ENCODE results near the gene PSMF1.

DNA sequence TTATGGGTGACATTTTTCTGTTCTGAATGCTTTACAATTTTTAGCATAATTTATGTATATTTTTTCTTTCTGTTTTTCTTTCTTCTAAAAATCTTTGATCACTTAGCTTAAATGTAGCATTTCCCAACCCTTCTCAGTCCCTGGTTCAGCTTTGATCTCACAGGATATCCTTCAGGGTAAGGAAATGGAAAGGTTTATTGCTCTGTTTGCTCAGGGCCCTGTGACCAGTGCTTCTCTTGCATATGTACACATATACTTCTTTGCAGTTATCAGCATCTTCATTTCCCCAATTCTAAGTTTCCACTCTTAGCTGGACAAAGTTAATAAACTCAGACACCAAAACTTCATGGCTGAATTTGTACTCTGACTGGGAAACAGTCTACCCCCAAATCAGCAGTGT is 35.8 kb downstream of the PSMF1 start:
- no peak for TF ChIP-seq POLR2AphosphoS5 (IDR thresholded peaks at IDR 0.05)
- TF ChIP-seq, protein P1, sequence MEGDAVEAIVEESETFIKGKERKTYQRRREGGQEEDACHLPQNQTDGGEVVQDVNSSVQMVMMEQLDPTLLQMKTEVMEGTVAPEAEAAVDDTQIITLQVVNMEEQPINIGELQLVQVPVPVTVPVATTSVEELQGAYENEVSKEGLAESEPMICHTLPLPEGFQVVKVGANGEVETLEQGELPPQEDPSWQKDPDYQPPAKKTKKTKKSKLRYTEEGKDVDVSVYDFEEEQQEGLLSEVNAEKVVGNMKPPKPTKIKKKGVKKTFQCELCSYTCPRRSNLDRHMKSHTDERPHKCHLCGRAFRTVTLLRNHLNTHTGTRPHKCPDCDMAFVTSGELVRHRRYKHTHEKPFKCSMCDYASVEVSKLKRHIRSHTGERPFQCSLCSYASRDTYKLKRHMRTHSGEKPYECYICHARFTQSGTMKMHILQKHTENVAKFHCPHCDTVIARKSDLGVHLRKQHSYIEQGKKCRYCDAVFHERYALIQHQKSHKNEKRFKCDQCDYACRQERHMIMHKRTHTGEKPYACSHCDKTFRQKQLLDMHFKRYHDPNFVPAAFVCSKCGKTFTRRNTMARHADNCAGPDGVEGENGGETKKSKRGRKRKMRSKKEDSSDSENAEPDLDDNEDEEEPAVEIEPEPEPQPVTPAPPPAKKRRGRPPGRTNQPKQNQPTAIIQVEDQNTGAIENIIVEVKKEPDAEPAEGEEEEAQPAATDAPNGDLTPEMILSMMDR (IDR thresholded peaks at IDR 0.05) = no peak
- no peak for TF ChIP-seq POLR2A (IDR thresholded peaks at IDR 0.05)
- TF ChIP-seq EP300 (IDR thresholded peaks at IDR 0.05) = no peak

All from upper lobe of left lung (tissue), 4 donors.